ENCODE results near the gene SLC26A9. TPM values are rescaled to one million over a fixed set of nuclear protein-coding genes. Genes with fewer than 3 reads are reported as not detected.

The SLC26A9 gene
- total and polyA plus RNA-seq, 9 of the 15 experiments (the other 6 are each of a cell fraction or from before 2014, with no cell fraction given), result 0.03 TPM; not detected in 8

- TF ChIP-seq TFAP4 (CRISPR knock-in tag; IDR thresholded peaks at IDR 0.05; ENCODE audit: borderline replicate concordance) (no peak), ZNF740 (CRISPR knock-in tag; IDR thresholded peaks at IDR 0.05) (no peak), ZNF740 (tag; IDR thresholded peaks at IDR 0.05) (no peak), MCM5 (IDR thresholded peaks at IDR 0.05; ENCODE audit: low read depth) (no peak), SFPQ (IDR thresholded peaks at IDR 0.05; ENCODE audit: low read depth, low read length) (no peak), REST (IDR thresholded peaks at IDR 0.05; ENCODE audit: borderline replicate concordance) (peak; percentile 92), REST (CRISPR knock-in tag; IDR thresholded peaks at IDR 0.05; ENCODE audit: low read depth) (no peak), ZC3H11A (IDR thresholded peaks at IDR 0.05; ENCODE audit: low read depth, low read length) (no peak), THRB (CRISPR knock-in tag; conservative IDR thresholded peaks at IDR 0.05) (0 out of 2 replicates have a peak, but pooled peaks have one; percentile 39), BMI1 (IDR thresholded peaks at IDR 0.05; ENCODE audit: low read length) (peak; percentile 46; the same call in 1 of the 2 replicates), ZNF445 (CRISPR knock-in tag; IDR thresholded peaks at IDR 0.05; ENCODE audit: low read depth) (no peak), KLF13 (tag; IDR thresholded peaks at IDR 0.05; ENCODE audit: borderline replicate concordance, low read depth) (no peak), TAF7 (tag; IDR thresholded peaks at IDR 0.05) (no peak)
Observed at GRCh38 chr1:205918955-205919746, 24.1 kb downstream of the SLC26A9 start (continued).
